Suprapubic skin (tissue), 4 donors: Measurements from ENCODE around the gene RBM33. TPM values are rescaled to one million over a fixed set of nuclear protein-coding genes. Genes with fewer than 3 reads are reported as not detected.
A peak's percentile ranks its signal among the peaks of the same experiment; 100 is the strongest.

Experiments
- DNase-seq, 2 donors: peaks; one replicate each; pipeline ENCODE4 v3.0.0-alpha.2; 2019; ENCODE audit warnings: low spot score in 2 of 2
- H3K27ac ChIP-seq: fragments of 200-600 bp; sonication (generic); one replicate; pipeline ENCODE4 v1.5.1; 2019
- H3K27me3 ChIP-seq: fragments of 200-600 bp; sonication (generic); one replicate; pipeline ENCODE4 v1.5.1; 2019
- H3K36me3 ChIP-seq: fragments of 200-600 bp; sonication (generic); one replicate; pipeline ENCODE4 v1.5.1; 2019
- H3K4me1 ChIP-seq: fragments of 200-600 bp; sonication (generic); one replicate; pipeline ENCODE4 v1.5.1; 2019
- H3K4me3 ChIP-seq: fragments of 200-600 bp; sonication (generic); one replicate; pipeline ENCODE4 v1.5.1; 2019; ENCODE audit warnings: mild to moderate bottlenecking
- H3K9me3 ChIP-seq: fragments of 200-600 bp; sonication (generic); one replicate; pipeline ENCODE4 v1.5.1; 2019
- EP300 ChIP-seq: sonication (generic); formaldehyde crosslinking; IDR thresholded peaks from one replicate; pipeline ENCODE4 v1.6.1; 2017; ENCODE audit warnings: antibody characterized with exemption
- POLR2A ChIP-seq, 2 donors: fragments of 450-650 bp; IDR thresholded peaks; one replicate each; pipeline ENCODE4 v1.6.1; 2017; ENCODE audit warnings: antibody characterized with exemption in 2 of 2, mild to moderate bottlenecking in 2 of 2, moderate library complexity in 2 of 2
- POLR2AphosphoS5 ChIP-seq, 3 donors: sonication (generic); formaldehyde crosslinking; IDR thresholded peaks; one replicate each; pipeline ENCODE4 v1.6.1; 2017; ENCODE audit warnings: antibody characterized with exemption in 3 of 3
- WGBS: methylation state at CpG from one replicate; pipeline ENCODE4 v1.1.5; 2018; 5-methylcytosine and 5-hydroxymethylcytosine counted together
- total RNA-seq, 4 donors: library from RNA; depleted of rRNA; stranded (reverse); fragments of >200 nt; gene quantifications; one replicate each; pipeline ENCODE4 v1.1.0, GENCODE V29; 2016
- TF ChIP-seq, protein P1 (sequence below), 2 donors: fragments of 200-600 bp in 1 of 2; fragments of 450-650 bp in 1 of 2; sonication (generic) in 1 of 2; IDR thresholded peaks; one replicate each; pipeline ENCODE4 v1.5.1; 2016 to 2019; ENCODE audit warnings: antibody characterized with exemption in 2 of 2, mild to moderate bottlenecking in 1 of 2, moderate library complexity in 1 of 2

Gene RBM33, protein sequence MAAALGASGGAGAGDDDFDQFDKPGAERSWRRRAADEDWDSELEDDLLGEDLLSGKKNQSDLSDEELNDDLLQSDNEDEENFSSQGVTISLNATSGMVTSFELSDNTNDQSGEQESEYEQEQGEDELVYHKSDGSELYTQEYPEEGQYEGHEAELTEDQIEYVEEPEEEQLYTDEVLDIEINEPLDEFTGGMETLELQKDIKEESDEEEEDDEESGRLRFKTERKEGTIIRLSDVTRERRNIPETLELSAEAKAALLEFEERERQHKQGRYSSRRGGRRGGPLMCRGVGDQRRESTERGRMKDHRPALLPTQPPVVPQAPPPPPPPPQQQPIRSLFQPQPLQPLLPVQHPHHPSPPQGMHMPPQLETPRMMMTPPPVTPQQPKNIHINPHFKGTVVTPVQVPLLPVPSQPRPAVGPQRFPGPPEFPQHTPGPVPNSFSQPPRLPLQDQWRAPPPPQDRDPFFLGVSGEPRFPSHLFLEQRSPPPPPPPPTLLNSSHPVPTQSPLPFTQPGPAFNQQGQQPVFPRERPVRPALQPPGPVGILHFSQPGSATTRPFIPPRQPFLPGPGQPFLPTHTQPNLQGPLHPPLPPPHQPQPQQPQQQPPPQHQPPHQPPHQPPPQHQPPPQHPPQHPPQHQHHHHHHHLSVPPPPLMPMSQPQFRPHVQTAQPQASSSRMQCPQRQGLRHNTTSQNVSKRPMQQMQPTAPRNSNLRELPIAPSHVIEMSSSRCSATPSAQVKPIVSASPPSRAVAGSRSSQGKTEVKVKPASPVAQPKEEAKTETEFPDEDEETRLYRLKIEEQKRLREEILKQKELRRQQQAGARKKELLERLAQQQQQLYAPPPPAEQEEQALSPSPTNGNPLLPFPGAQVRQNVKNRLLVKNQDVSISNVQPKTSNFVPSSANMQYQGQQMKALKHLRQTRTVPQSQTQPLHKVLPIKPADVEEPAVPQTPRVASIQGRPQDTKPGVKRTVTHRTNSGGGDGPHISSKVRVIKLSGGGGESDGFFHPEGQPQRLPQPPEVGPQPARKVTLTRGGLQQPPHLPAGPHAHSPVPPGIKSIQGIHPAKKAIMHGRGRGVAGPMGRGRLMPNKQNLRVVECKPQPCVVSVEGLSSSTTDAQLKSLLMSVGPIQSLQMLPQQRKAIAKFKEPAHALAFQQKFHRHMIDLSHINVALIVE
- total RNA-seq = 100 to 1,000 TPM in 1 of 4 donors, 10 to 100 TPM in 3; 37.4 to 121 (median 58.2) TPM

DNA sequence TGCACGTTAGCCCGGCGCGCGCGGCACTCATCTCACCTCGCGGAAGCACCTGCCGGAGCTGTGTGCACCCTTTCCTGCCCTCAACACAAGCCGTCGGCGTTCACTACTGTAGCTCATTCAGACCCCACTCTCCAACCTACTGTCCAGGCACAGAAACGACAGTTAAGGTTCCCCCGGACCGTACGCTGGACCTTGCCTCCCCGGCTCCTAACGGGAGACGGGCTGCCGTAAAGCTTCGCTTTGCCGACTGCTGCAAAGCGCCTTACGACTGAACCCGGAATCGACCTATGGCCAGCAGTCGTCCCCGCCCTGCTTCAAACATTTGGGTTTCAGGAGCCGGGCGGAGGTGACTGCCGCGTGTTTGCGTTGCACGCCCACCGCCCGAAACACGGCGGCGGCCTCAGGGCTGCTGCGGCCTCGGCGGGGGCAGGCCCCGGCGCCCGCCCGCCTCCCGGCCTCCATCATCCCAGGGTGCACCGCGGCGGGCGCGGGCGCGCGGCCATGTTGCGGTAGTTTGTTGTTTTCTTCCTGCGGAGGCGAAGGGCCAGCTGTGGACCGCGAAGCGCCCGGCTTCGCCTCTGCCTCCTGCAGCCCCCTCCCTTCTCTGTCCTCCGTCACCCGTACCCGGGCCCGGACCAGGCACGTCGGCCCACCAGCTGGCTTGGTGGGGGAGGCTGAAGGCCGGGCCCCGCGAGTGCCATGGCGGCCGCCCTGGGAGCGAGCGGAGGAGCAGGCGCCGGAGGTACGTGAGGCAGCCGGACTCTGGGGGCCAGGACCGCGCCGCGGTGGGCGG, at the start of gene RBM33:
RBM33 (plus strand) TSS at position 484 of the 793 bp plus-strand sequence; CDS start at position 700, 216 bp downstream.
- WGBS = under 1% methylated on average over 40 of the region's 85 CpGs
- peaks cover 19% of the 10 kb centered on the region for H3K4me1 ChIP-seq
- TF ChIP-seq POLR2AphosphoS5 (IDR thresholded peaks at IDR 0.05) = no peak
- TF ChIP-seq POLR2A (IDR thresholded peaks at IDR 0.05) = peak in 1 of 2 donors; percentile 74
- TF ChIP-seq EP300 = no peak
- TF ChIP-seq, protein P1, sequence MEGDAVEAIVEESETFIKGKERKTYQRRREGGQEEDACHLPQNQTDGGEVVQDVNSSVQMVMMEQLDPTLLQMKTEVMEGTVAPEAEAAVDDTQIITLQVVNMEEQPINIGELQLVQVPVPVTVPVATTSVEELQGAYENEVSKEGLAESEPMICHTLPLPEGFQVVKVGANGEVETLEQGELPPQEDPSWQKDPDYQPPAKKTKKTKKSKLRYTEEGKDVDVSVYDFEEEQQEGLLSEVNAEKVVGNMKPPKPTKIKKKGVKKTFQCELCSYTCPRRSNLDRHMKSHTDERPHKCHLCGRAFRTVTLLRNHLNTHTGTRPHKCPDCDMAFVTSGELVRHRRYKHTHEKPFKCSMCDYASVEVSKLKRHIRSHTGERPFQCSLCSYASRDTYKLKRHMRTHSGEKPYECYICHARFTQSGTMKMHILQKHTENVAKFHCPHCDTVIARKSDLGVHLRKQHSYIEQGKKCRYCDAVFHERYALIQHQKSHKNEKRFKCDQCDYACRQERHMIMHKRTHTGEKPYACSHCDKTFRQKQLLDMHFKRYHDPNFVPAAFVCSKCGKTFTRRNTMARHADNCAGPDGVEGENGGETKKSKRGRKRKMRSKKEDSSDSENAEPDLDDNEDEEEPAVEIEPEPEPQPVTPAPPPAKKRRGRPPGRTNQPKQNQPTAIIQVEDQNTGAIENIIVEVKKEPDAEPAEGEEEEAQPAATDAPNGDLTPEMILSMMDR (IDR thresholded peaks at IDR 0.05) = no peak
- no peaks in the 10 kb centered on the region for H3K27me3 ChIP-seq
- H3K27ac ChIP-seq = peak within 1 kb of the TSS; percentile 99
- peak; percentile 83 to 86 for DNase-seq
- H3K9me3 ChIP-seq = peaks cover 13% of the 10 kb centered on the region
- H3K4me3 ChIP-seq = peak within 1 kb of the TSS; percentile 100
- H3K36me3 ChIP-seq = peaks cover 17% of the 10 kb centered on the region

DNA sequence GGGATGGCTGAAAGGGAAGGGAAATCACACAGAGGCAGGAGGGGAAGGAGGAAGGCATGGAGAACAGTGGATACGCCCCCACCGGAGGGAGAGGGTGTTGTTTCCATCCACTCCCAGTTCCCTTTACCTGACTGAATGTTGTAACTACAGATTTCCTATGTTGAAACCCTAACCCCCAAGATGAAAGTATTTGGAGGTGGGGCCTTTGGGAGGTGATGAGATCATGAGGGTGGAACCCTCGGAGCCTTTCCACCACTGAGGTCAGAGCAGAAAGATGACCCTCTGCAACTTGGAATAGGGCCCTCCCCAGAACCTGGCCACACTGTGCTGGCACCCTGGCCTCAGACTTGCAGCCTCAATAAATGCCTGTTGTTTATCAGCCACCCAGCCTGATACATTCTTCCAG, 49.5 kb upstream of the RBM33 start:
- Histone ChIP-seq H3K27ac (no peak overlapping the region), H3K36me3 (no peaks in the 10 kb centered on the region), H3K27me3 (peaks cover 24% of the 10 kb centered on the region), H3K4me3 (no peak overlapping the region), H3K4me1 (no peaks in the 10 kb centered on the region), H3K9me3 (no peaks in the 10 kb centered on the region)
- TF ChIP-seq, protein P1 (IDR thresholded peaks at IDR 0.05) = no peak
- TF ChIP-seq POLR2AphosphoS5 (IDR thresholded peaks at IDR 0.05) (no peak), POLR2A (IDR thresholded peaks at IDR 0.05) (no peak), EP300 (no peak)
- DNase-seq = peak in 1 of 2 donors; percentile 29
- 27% methylated on average over 3 of the region's 3 CpGs for WGBS

DNA sequence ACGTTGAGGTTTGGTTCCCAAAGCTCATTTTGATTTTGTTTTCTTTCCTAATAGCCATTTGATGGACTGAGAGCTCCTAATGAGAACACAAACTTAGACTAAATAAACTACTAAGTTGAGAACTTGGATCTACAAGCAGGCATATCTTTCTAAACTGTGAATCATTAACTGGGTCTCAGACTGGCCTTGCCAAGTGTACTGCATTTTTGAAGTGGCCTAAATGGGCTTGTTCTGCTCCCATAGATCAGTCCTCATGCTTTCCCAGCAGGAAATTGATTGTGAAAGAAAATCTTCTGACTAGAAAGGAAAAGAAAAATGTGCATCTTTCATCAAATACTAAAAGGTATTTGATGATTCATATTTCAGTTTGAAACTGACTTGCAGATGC, 46.7 kb upstream of the RBM33 start:
- DNase-seq = no peak
- no peaks in the 10 kb centered on the region for H3K36me3 ChIP-seq
- H3K4me1 ChIP-seq = no peaks in the 10 kb centered on the region
- no peak overlapping the region for H3K4me3 ChIP-seq
- no peaks in the 10 kb centered on the region for H3K9me3 ChIP-seq
- no peak overlapping the region for H3K27ac ChIP-seq
- peaks cover 30% of the 10 kb centered on the region for H3K27me3 ChIP-seq
- 77% methylated on average over 1 of the region's 1 CpG for WGBS
- TF ChIP-seq POLR2AphosphoS5 (IDR thresholded peaks at IDR 0.05) = no peak
- TF ChIP-seq, protein P1 (IDR thresholded peaks at IDR 0.05) = no peak
- no peak for TF ChIP-seq POLR2A (IDR thresholded peaks at IDR 0.05)
- TF ChIP-seq EP300 = no peak

DNA sequence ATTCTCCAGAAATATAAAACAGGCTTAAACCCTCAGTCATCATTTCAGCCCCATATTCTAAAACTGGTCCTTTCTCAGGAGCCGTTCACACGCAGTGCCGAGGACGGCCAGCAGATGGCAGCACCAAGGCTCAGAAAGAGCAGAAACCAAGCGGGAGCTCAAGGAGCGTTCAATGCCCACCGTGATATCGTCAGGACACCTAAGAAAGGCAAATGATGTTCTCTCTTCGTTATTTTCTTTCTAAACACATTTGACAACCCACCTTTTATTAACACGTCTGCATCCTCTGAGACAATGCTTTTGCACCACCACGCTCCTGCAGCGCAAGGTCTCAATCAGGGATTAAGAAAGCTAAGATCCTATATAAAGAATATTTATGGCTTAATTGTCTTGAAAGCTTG, 45.7 kb upstream of the RBM33 start:
- no peak overlapping the region for H3K27ac ChIP-seq
- WGBS = 14% methylated on average over 12 of the region's 12 CpGs
- no peaks in the 10 kb centered on the region for H3K36me3 ChIP-seq
- DNase-seq = peak; percentile 78 to 87
- H3K4me1 ChIP-seq = no peaks in the 10 kb centered on the region
- H3K9me3 ChIP-seq = no peaks in the 10 kb centered on the region
- TF ChIP-seq EP300 = no peak
- TF ChIP-seq, protein P1 (IDR thresholded peaks at IDR 0.05) = peak; percentile 92 to 96
- no peak for TF ChIP-seq POLR2A (IDR thresholded peaks at IDR 0.05)
- TF ChIP-seq POLR2AphosphoS5 (IDR thresholded peaks at IDR 0.05) = no peak
- H3K4me3 ChIP-seq = no peak overlapping the region
- H3K27me3 ChIP-seq = peaks cover 32% of the 10 kb centered on the region
